Measurements from ENCODE around the gene CRBN. TPM values are rescaled to one million over a fixed set of nuclear protein-coding genes. Genes with fewer than 3 reads are reported as not detected.

CRBN gene
- total and polyA plus RNA-seq, 2 of the 13 experiments (the other 11 are each of a cell fraction or from before 2014, with no cell fraction given): 30.8 to 36.1 TPM

- Histone ChIP-seq H3K27ac (ENCODE audit: extremely low read length, insufficient read depth, low read length) (no peak overlapping the region), H3K4me2 (ENCODE audit: low read depth, low read length) (no peak overlapping the region), H3K4me3 (replicated peaks in 1 of 3; ENCODE audit: insufficient read depth in 1 of 3, low read depth in 2 of 3, low read length in 3 of 3) (no peak overlapping the region), H3K36me3 (replicated peaks in 1 of 2; ENCODE audit: control insufficient read depth in 1 of 2, insufficient read depth in 2 of 2, low read length in 2 of 2) (no peaks in the 10 kb centered on the region), H2AFZ (ENCODE audit: low read length) (no peak overlapping the region), H3K9ac (ENCODE audit: insufficient read depth, low read depth, low read length) (no peak overlapping the region), H3K27me3 (ENCODE audit: control insufficient read depth in 1 of 2, insufficient read depth in 2 of 2, low read length in 2 of 2) (no peaks in the 10 kb centered on the region), H3K79me2 (ENCODE audit: insufficient read depth, low read length) (no peaks in the 10 kb centered on the region), H4K20me1 (ENCODE audit: insufficient read depth, low read length) (no peaks in the 10 kb centered on the region), H3K9me3 (ENCODE audit: low read length) (no peaks in the 10 kb centered on the region), H3K4me1 (ENCODE audit: insufficient read depth, low read length) (no peaks in the 10 kb centered on the region)
- DNase-seq (ENCODE audit: low spot score) (no peak), FAIRE-seq (no peak), ATAC-seq (no peak)
- ChIA-PET CTCF (ENCODE audit: low intra/inter-chr PET ratio, low total read pairs) (no interaction called here), POLR2A (no interaction called here)
- in situ Hi-C loops (cut with HindIII; ENCODE audit: extremely low pct_ligation_motif_present, low pct_unique_long_range_greater_than_20kb) (no loop called here), intact Hi-C loops (cut with micrococcal nuclease; ENCODE audit: unreplicated experiment) (no loop called here)
- TF ChIP-seq SRSF1 (optimal IDR thresholded peaks at IDR 0.05; ENCODE audit: low read depth, low read length) (no peak), FOXK2 (IDR thresholded peaks at IDR 0.05) (no peak), NFKBIZ (CRISPR knock-in tag; IDR thresholded peaks at IDR 0.05) (no peak), ZNF468 (CRISPR knock-in tag; IDR thresholded peaks at IDR 0.05) (no peak), ZNF775 (CRISPR knock-in tag; IDR thresholded peaks at IDR 0.05; ENCODE audit: borderline replicate concordance) (no peak), ZSCAN22 (CRISPR knock-in tag; IDR thresholded peaks at IDR 0.05) (no peak), ATF5 (CRISPR knock-in tag; IDR thresholded peaks at IDR 0.05; ENCODE audit: low read depth) (no peak), ZNF850 (CRISPR knock-in tag; conservative IDR thresholded peaks at IDR 0.05) (no peak), ZNF577 (CRISPR knock-in tag; IDR thresholded peaks at IDR 0.05; ENCODE audit: borderline replicate concordance, low read depth) (no peak), HNRNPUL1 (IDR thresholded peaks at IDR 0.05; ENCODE audit: low read depth, low read length) (no peak), MZF1 (CRISPR knock-in tag; IDR thresholded peaks at IDR 0.05; ENCODE audit: borderline replicate concordance) (no peak)
- BruUV-seq (replicated peaks): no TSS peak
- 0% methylated on average over 1 of the region's 1 CpG for WGBS (ENCODE audit: low lambda C conversion rate)
Observed at GRCh38 chr3:3227640-3228039, 48.1 kb upstream of the CRBN start.

All from HepG2 (cell line).